Activated T-cell treated with anti-CD3 and anti-CD28 coated beads, Interleukin-2, amount 50 U/mL, for 48 hours (primary cell): ENCODE results near the gene HSD3B7.
"Not testable (repeated sequence)": the region's sequence is repeated elsewhere in the genome, so short reads cannot be mapped to it uniquely, and the experiment has no call there.

Experiments used
- DNase-seq, 2 experiments: peaks; one replicate each; pipeline ENCODE4 v3.0.0-alpha.2; 2020

Gene HSD3B7

GRCh38 chr16:31002250-31002700, 17.3 kb downstream of the HSD3B7 start:
- DNase-seq = no peak

- no peak for DNase-seq
These were observed 17.9 kb downstream of the HSD3B7 start for GRCh38 chr16:31002862-31003341.

GRCh38 chr16:31003744-31004143, 18.7 kb downstream of the HSD3B7 start:
- DNase-seq = no peak

- DNase-seq = no peak
These were observed 19.7 kb downstream of the HSD3B7 start for GRCh38 chr16:31004658-31005057.

- no peak for DNase-seq
These were observed 20.5 kb downstream of the HSD3B7 start for GRCh38 chr16:31005350-31006085.

GRCh38 chr16:31006086-31006385, 21.0 kb downstream of the HSD3B7 start:
- DNase-seq = no peak

GRCh38 chr16:31006589-31006988, 21.6 kb downstream of the HSD3B7 start:
- DNase-seq = no peak

GRCh38 chr16:31007684-31008083, 22.7 kb downstream of the HSD3B7 start:
- no peak for DNase-seq

GRCh38 chr16:31008149-31008548, 23.1 kb downstream of the HSD3B7 start:
- no peak for DNase-seq

- DNase-seq = no peak
These were observed 23.5 kb downstream of the HSD3B7 start for GRCh38 chr16:31008551-31008950.

GRCh38 chr16:31009120-31009519, 24.1 kb downstream of the HSD3B7 start:
- DNase-seq = no peak

GRCh38 chr16:31009894-31010584, 25.0 kb downstream of the HSD3B7 start:
- no peak for DNase-seq

GRCh38 chr16:31010585-31011325, 25.7 kb downstream of the HSD3B7 start, which contains the start of gene STX1B:
STX1B (minus strand) TSS chr16:31010638; CDS start chr16:31010396, 242 bp downstream.
- peak; percentile 43 to 49 for DNase-seq

- DNase-seq = not testable (repeated sequence)
These were observed 26.8 kb downstream of the HSD3B7 start for GRCh38 chr16:31011815-31012214.

GRCh38 chr16:31013292-31013691, 28.3 kb downstream of the HSD3B7 start:
- not testable (repeated sequence) for DNase-seq

- DNase-seq = no peak
These were observed 31.0 kb downstream of the HSD3B7 start for GRCh38 chr16:31016018-31016417.

GRCh38 chr16:31017756-31018155, 32.7 kb downstream of the HSD3B7 start:
- DNase-seq = not testable (repeated sequence)

GRCh38 chr16:31020536-31020935, 35.5 kb downstream of the HSD3B7 start:
- no peak for DNase-seq

- no peak for DNase-seq
These were observed 37.7 kb downstream of the HSD3B7 start for GRCh38 chr16:31022544-31023251.

- no peak for DNase-seq
These were observed 38.2 kb downstream of the HSD3B7 start for GRCh38 chr16:31023252-31023602.

- DNase-seq = no peak
These were observed 38.7 kb downstream of the HSD3B7 start for GRCh38 chr16:31023627-31024226.

- DNase-seq = no peak
These were observed 40.3 kb downstream of the HSD3B7 start for GRCh38 chr16:31025339-31025738.

GRCh38 chr16:31029272-31029671, 44.3 kb downstream of the HSD3B7 start:
- no peak for DNase-seq
